ENCODE results near the gene IKZF5.

DNA sequence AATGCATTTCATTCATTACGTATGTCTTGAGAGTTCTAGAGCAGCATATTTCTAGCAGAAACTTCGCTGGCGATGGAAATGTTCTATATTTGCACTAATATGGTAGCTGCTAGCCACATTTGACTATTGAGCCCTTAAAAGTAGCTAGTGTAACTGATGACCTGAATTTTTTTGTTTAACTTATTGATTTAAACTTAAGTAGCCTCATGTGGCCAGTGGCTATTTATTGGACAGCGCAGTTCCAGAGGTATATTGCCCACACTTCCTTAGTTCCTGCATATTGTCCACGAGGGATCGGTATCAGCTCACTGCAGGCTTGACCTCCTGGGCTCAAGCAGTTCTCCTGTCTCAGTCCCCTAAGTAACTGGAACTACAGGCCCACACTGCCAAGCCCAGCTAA lies 24.7 kb downstream of the IKZF5 start:
- TF ChIP-seq POLR2A (IDR thresholded peaks at IDR 0.05; ENCODE audit: low read length) (no peak), GATA1 (IDR thresholded peaks at IDR 0.05; ENCODE audit: low read depth, low read length) (no peak)

Data from erythroblast (primary cell).